Naive thymus-derived CD4-positive, alpha-beta T cell (primary cell): ENCODE measurements around the gene SBF1. TPM values are rescaled to one million over a fixed set of nuclear protein-coding genes. Genes with fewer than 3 reads are reported as not detected.

Experiments used
- ATAC-seq: fragments of 150-1000 bp; cut with Tn5 transposase; 2 replicates; pipeline ENCODE4 v1.10.0; 2021; ENCODE audit warnings: mild to moderate bottlenecking, moderate library complexity
- CTCF ChIA-PET: fragments of 350-600 bp; sonication (Branson Sonifier 250); formaldehyde crosslinking; loops from one replicate; lab custom pipeline; 2021; ENCODE audit warnings: antibody characterized with exemption; lab: Charles Lee
- POLR2A ChIA-PET: fragments of 350-600 bp; sonication (Branson Sonifier 250); formaldehyde crosslinking; loops from one replicate; lab custom pipeline; 2021; ENCODE audit warnings: antibody characterized with exemption, inconsistent platforms; lab: Charles Lee
- DNase-seq, 9 donors: peaks; one replicate each; pipeline versions ENCODE4 v3.0.0 to v3.0.0-alpha.2; 2020 to 2022; ENCODE audit warnings: mixed read lengths in 1 of 9
- H3K27ac ChIP-seq: one replicate; pipeline ENCODE4 v1.7.0; 2013; ENCODE audit warnings: mild to moderate bottlenecking, low read depth, low read length, moderate library complexity
- H3K27me3 ChIP-seq, 2 donors: one replicate each; pipeline ENCODE4 v1.7.0; 2013; ENCODE audit warnings: low read length in 2 of 2, mild to moderate bottlenecking in 2 of 2, moderate library complexity in 2 of 2; ENCODE audit not compliant: control insufficient read depth in 2 of 2, insufficient read depth in 2 of 2
- H3K36me3 ChIP-seq, 3 experiments: 1 replicate in 2 of 3; 2 replicates in 1 of 3; pipeline ENCODE4 v1.7.0; 2013; ENCODE audit warnings: low read length in 3 of 3, mild to moderate bottlenecking in 3 of 3, moderate library complexity in 1 of 3; ENCODE audit not compliant: insufficient read depth in 3 of 3, control insufficient read depth in 2 of 3
- H3K4me1 ChIP-seq, 2 donors: one replicate each; pipeline ENCODE4 v1.7.0; 2013; ENCODE audit warnings: low read length in 2 of 2, mild to moderate bottlenecking in 2 of 2, moderate library complexity in 1 of 2; ENCODE audit not compliant: control insufficient read depth in 2 of 2, insufficient read depth in 2 of 2
- H3K4me3 ChIP-seq: 2 replicates; pipeline ENCODE4 v1.7.0; 2013; ENCODE audit warnings: mild to moderate bottlenecking, low read length
- H3K9me3 ChIP-seq, 3 experiments: 1 replicate in 2 of 3; 2 replicates in 1 of 3; pipeline ENCODE4 v1.7.0; 2013; ENCODE audit warnings: low read length in 3 of 3; ENCODE audit not compliant: control insufficient read depth in 2 of 3
- H3K27ac Mint-ChIP-seq, 9 donors: one replicate each; pipeline ENCODE4 v1.8.0; 2020 to 2022; ENCODE audit warnings: mixed read lengths in 9 of 9, mild to moderate bottlenecking in 8 of 9, moderate library complexity in 5 of 9, inconsistent platforms in 2 of 9
- H3K27me3 Mint-ChIP-seq, 5 donors: one replicate each; pipeline ENCODE4 v1.8.0; 2021 to 2022; ENCODE audit warnings: mixed read lengths in 5 of 5, mild to moderate bottlenecking in 1 of 5
- H3K36me3 Mint-ChIP-seq, 5 donors: one replicate each; pipeline ENCODE4 v1.8.0; 2020 to 2022; ENCODE audit warnings: mixed read lengths in 5 of 5, mild to moderate bottlenecking in 3 of 5, inconsistent platforms in 1 of 5
- H3K4me1 Mint-ChIP-seq, 7 donors: one replicate each; pipeline ENCODE4 v1.8.0; 2020 to 2022; ENCODE audit warnings: mixed read lengths in 7 of 7, mild to moderate bottlenecking in 3 of 7, inconsistent platforms in 1 of 7
- H3K4me3 Mint-ChIP-seq, 10 donors: one replicate each; pipeline ENCODE4 v1.8.0; 2020 to 2022; ENCODE audit warnings: mild to moderate bottlenecking in 10 of 10, mixed read lengths in 10 of 10, moderate library complexity in 6 of 10, inconsistent platforms in 2 of 10
- H3K9me3 Mint-ChIP-seq, 11 donors: one replicate each; pipeline ENCODE4 v1.8.0; 2020 to 2022; ENCODE audit warnings: mixed read lengths in 11 of 11, mild to moderate bottlenecking in 4 of 11, inconsistent platforms in 1 of 11, moderate library complexity in 1 of 11
- intact Hi-C, 2 donors: fragments of 100-400 bp; cut with micrococcal nuclease; formaldehyde crosslinking; loops; one replicate each; pipeline ENCODE4 v1.15.1; 2023
- polyA plus RNA-seq, 2 donors: library from polyadenylated mRNA; unstranded; fragments of 300-500 nt; fragmentation: Illumina TruSeq; gene quantifications; one replicate each; pipeline ENCODE4 v1.2.3, GENCODE V29; 2021
- total RNA-seq, 6 experiments: library from RNA in 5 of 6; stranded (reverse) in 5 of 6; gene quantifications; 1 replicate in 5 of 6; 2 replicates in 1 of 6; pipeline ENCODE4 v1.2.3 and lab custom pipeline; 2021 to 2026

Gene SBF1
- total and polyA plus RNA-seq, 7 experiments from 2014 or later, result 15.2 to 209 (median 170) TPM

DNA sequence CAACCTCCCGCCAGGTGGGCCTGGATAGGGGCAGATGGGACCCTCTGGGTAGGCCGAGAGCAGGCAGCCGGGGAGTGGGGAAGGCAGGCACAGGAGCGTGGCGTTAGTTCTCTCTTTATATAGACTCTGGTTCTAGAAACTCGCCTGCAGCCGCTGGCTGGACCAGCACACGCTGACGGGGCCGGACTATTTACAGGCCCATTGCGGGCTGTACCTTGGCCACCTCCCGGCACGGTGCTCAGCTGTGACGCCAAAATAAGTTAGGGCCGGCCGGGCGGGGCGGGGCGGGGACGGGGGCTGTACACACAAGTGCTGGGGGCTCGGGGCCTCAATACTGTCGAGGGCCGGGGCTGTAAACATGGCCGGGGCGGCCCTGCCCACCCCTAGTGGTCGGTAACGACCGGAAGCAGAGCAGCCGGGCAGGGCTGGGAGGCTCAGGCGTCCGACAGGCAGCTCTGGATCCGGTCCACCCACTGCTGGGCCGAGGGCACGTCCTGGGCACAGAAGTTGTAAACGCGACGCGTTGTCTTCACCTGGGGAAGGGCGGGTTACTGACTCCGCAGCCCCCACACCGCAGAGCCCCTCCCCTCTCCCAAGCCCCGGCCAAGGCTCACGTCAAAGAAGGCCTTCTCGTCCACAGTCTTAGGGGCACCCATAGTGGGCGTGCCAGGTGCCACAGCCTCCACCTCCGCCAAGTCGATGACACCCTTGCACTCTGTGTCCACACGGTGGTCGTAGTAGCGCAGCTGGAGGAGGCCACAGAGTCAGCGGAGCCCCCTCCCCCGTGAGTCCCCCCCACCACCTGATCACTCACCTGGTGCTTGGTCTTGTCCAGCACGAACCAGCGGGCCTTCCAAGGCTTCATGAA is 27.9 kb downstream of the SBF1 start:
- Mint-ChIP-seq H3K27me3 (no peaks in the 10 kb centered on the region), H3K36me3 (peaks cover 6 to 15% (median 8%) of the 10 kb centered on the region in 5 donors), H3K4me1 (peaks cover 2 to 32% (median 19%) of the 10 kb centered on the region in 7 donors), H3K27ac (peak overlapping the region in 2 of 9 donors; percentile 8 to 14), H3K4me3 (no peak overlapping the region), H3K9me3 (peaks cover 0 to 2% (median 0%) of the 10 kb centered on the region in 11 donors)
- Histone ChIP-seq H3K9me3 (no peaks in the 10 kb centered on the region), H3K27ac (no peak overlapping the region), H3K4me1 (peaks cover 9 to 20% of the 10 kb centered on the region in 2 donors), H3K36me3 (peaks cover 4 to 67% (median 6%) of the 10 kb centered on the region in 3 experiments), H3K4me3 (no peak overlapping the region), H3K27me3 (no peaks in the 10 kb centered on the region)
- DNase-seq (peak in 1 of 9 donors; percentile 6), ATAC-seq (no peak)
- ChIA-PET POLR2A (no interaction called here), CTCF (interaction anchor here (0.6 kb wide), 1 partner anchor 59 kb away, joined by 3 read pairs; no protein-coding TSS in a partner anchor)
- intact Hi-C loops, result loop anchor here in 1 of 2 donors (10.0 kb wide), 1 partner anchor 48 kb away; no protein-coding TSS in a partner anchor

DNA sequence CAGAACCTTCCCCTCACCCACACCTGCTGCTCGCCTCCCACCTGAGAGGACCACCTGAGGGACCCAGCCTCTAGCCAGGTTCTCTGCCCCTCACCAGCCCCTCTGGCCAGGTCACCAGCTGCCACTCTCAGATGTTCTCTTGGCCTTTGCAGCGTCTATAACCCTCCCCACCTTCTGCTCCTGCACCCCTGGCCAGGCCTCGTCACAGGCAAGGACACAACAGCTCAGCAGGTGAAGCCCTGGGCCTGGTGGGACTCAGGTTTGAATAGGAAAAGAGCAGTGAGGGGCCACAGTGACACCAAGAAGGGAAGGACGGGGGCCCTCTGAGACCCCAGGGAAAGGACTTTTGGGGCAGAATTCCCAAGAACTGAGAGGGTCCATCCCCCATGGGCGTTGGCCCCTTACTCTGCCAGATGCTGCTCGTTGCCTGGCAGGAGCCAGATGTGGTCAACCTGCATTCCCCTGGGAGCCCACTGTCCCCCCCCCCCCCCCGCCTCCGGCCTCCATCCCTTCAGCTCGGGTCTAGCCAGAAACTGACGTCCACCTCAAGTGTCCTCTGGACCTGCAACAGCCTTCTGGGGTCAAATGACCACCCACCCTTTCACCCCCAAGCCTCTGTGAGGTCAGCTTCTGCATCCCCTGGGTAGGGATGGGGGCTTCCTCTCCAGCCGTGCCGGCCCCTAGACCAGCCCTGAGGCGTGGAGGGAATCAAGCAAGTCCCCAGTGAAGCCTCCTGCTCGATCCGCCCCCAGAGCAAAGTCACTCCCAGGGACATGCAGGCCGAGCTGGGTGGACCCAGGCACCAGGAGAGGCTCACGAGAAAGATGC is 28.7 kb downstream of the SBF1 start:
- Mint-ChIP-seq H3K9me3 (peaks cover 0 to 2% (median 0%) of the 10 kb centered on the region in 11 donors), H3K27ac (peak overlapping the region in 7 of 9 donors; percentile 63 to 88 (median 73)), H3K4me3 (peak overlapping the region in 2 of 10 donors; percentile 14 to 69), H3K4me1 (peaks cover 2 to 32% (median 19%) of the 10 kb centered on the region in 7 donors), H3K36me3 (peaks cover under 1 to 11% (median 6%) of the 10 kb centered on the region in 5 donors), H3K27me3 (no peaks in the 10 kb centered on the region)
- Histone ChIP-seq H3K4me3 (no peak overlapping the region), H3K36me3 (peaks cover 4 to 69% (median 10%) of the 10 kb centered on the region in 3 experiments), H3K27ac (peak overlapping the region; percentile 55), H3K27me3 (no peaks in the 10 kb centered on the region), H3K9me3 (no peaks in the 10 kb centered on the region), H3K4me1 (peaks cover 9 to 20% of the 10 kb centered on the region in 2 donors)
- intact Hi-C loops, result loop anchor here in 1 of 2 donors (2.0 to 10.0 kb wide), 2 partner anchors 25 to 49 kb away; no protein-coding TSS in a partner anchor
- DNase-seq, result peak in 1 of 9 donors; percentile 7
- no peak for ATAC-seq
- ChIA-PET CTCF (interaction anchor here (0.6 kb wide), 1 partner anchor 60 kb away, joined by 3 read pairs; no protein-coding TSS in a partner anchor), POLR2A (interaction anchor here (0.7 kb wide), 2 partner anchors 27 to 52 kb away, joined by 3 to 4 read pairs; no protein-coding TSS in a partner anchor)

DNA sequence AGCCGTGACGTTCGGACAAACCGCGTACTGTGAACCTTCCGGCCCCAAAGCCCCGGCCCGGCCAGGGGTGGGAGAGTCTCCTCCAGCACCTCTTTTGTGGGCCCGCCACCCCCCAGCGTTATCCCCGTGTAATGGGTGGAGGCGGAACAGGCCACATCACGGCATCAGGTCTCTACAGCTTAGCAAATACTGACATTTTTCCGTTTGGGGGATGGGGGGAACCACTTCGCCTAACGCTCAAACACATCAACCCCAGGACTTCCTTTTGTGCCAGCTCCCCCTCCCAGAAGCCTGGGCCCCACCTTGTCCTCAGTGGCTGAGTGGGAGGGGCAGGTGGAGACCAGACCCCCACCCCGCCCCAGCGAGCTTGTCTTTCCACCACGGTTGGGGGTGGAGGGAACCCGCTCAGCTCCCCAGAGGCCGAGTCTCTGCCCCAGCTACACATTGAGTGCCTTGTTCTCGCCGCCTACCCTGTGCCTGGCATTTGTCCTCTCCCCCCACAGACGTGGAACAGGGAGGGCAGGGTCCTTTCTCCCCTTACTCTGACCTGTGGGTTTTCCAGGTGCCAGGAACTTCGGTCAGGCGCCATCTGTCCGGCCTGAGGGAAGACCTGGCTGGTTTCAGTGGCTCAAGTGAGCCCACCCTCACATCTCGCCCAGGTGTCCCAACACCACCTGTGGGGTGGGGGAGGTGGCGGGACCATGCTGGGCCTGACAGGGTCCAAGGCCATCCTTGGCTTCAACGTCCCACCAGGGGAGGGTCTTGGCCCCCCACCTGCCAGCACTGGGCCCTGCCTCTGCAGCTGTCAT is 29.6 kb downstream of the SBF1 start:
- H3K27me3 Mint-ChIP-seq, result no peaks in the 10 kb centered on the region
- intact Hi-C loops, result loop anchor here in 1 of 2 donors (2.0 to 10.0 kb wide), 2 partner anchors 26 to 50 kb away; no protein-coding TSS in a partner anchor
- ChIA-PET POLR2A (interaction anchor here (0.7 to 1.0 kb wide), 2 partner anchors 10 to 28 kb away, joined by 3 to 4 read pairs; no protein-coding TSS in a partner anchor), CTCF (interaction anchor here (0.6 kb wide), 1 partner anchor 34 kb away, joined by 5 read pairs; no protein-coding TSS in a partner anchor)
- Histone ChIP-seq H3K9me3 (no peaks in the 10 kb centered on the region), H3K27me3 (no peaks in the 10 kb centered on the region), H3K4me1 (peaks cover 9 to 20% of the 10 kb centered on the region in 2 donors), H3K27ac (peak overlapping the region; percentile 55), H3K4me3 (no peak overlapping the region), H3K36me3 (peaks cover 4 to 72% (median 10%) of the 10 kb centered on the region in 3 experiments)
- peaks cover 0 to 2% (median 0%) of the 10 kb centered on the region in 11 donors for H3K9me3 Mint-ChIP-seq
- peak overlapping the region in 7 of 10 donors; percentile 7 to 69 (median 14) for H3K4me3 Mint-ChIP-seq
- DNase-seq, result peak in 6 of 9 donors; percentile 28 to 42 (median 32)
- peaks cover 0 to 11% (median 6%) of the 10 kb centered on the region in 5 donors for H3K36me3 Mint-ChIP-seq
- peaks cover 0 to 28% (median 19%) of the 10 kb centered on the region in 7 donors for H3K4me1 Mint-ChIP-seq
- ATAC-seq, result peak; percentile 43
- H3K27ac Mint-ChIP-seq, result peak overlapping the region; percentile 20 to 88 (median 71)

DNA sequence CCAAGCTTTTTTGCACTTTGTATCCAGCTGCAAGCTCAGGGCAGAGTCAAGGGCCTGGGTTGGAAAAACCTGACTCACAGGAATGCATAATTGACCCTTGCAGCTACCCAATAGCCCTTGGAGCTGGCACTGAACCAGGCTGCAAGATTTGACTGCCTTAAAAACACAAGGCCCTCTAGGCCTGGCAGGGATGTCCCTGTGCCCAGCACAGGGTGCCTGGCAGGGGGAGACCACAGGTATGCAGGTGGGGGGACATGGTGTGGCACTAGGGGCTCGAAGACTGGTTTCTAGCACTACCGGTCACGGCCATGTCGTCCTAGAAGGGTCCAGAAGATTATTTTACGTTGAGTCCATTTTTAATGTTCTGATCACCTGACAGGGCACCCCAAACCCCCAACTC is 30.2 kb downstream of the SBF1 start:
- Histone ChIP-seq H3K27me3 (no peaks in the 10 kb centered on the region), H3K4me1 (peaks cover 9 to 20% of the 10 kb centered on the region in 2 donors), H3K9me3 (no peaks in the 10 kb centered on the region), H3K36me3 (peaks cover 4 to 72% (median 16%) of the 10 kb centered on the region in 3 experiments), H3K4me3 (no peak overlapping the region), H3K27ac (peak overlapping the region; percentile 55)
- Mint-ChIP-seq H3K27me3 (no peaks in the 10 kb centered on the region), H3K4me3 (peak overlapping the region in 1 of 10 donors; percentile 69), H3K9me3 (no peaks in the 10 kb centered on the region), H3K27ac (peak overlapping the region in 8 of 9 donors; percentile 32 to 84 (median 68)), H3K36me3 (peaks cover 0 to 8% (median 6%) of the 10 kb centered on the region in 5 donors), H3K4me1 (peaks cover 0 to 25% (median 19%) of the 10 kb centered on the region in 7 donors)
- ATAC-seq, result no peak
- DNase-seq, result no peak
- POLR2A ChIA-PET, result interaction anchor here (1.0 kb wide), 1 partner anchor 9 kb away, joined by 3 read pairs; no protein-coding TSS in a partner anchor
- intact Hi-C loops, result loop anchor here in 1 of 2 donors (2.0 to 10.0 kb wide), 2 partner anchors 26 to 50 kb away; no protein-coding TSS in a partner anchor
- CTCF ChIA-PET, result interaction anchor here (0.6 kb wide), 1 partner anchor 35 kb away, joined by 5 read pairs; no protein-coding TSS in a partner anchor

DNA sequence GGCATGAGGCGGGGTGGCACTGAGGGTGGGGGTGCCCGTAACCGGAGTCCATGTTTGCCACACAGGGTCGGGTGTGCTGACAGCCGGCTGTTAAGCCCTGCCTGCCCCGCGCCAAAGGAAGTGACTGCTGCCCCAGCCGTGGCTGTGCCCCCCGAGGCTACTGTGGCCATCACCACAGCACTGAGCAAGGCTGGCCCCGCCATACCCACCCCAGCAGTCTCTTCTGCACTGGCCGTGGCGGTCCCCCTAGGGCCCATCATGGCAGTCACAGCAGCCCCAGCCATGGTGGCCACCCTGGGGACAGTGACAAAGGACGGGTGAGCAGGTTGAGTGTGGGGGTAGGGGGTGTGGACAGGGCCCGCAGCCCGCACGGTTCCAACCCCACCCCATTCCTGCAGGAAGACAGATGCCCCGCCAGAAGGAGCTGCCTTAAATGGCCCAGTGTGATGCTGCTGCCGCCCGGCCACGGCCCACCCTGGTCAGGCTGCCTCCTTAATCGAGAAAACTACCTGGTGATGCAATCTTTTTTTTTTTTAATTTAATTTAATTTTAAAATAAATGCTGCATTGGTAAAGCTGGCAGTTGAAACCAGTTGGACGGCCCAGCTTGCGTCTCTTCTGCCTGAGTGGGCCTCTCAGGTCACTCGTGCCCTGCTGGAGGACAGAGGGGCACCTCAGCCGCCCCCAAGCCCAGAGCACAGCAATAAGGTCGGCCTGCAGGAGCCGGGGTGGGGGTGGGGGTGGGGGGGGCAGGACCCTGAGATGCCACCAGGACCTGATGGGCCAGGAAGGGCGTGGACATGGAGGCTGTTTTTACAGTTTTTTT is 30.8 kb downstream of the SBF1 start:
- H3K4me1 ChIP-seq, result peaks cover 9 to 17% of the 10 kb centered on the region in 2 donors
- POLR2A ChIA-PET, result interaction anchor here (0.7 kb wide), 1 partner anchor 36 kb away, joined by 3 read pairs; no protein-coding TSS in a partner anchor

More for the DNA sequence above, 30.8 kb downstream of the SBF1 start:
- Histone ChIP-seq H3K4me3 (no peak overlapping the region), H3K27me3 (no peaks in the 10 kb centered on the region), H3K9me3 (no peaks in the 10 kb centered on the region), H3K36me3 (peaks cover 4 to 72% (median 22%) of the 10 kb centered on the region in 3 experiments), H3K27ac (no peak overlapping the region)
- Mint-ChIP-seq H3K4me3 (no peak overlapping the region), H3K36me3 (peaks cover 0 to 6% (median 3%) of the 10 kb centered on the region in 5 donors), H3K4me1 (peaks cover 0 to 21% (median 17%) of the 10 kb centered on the region in 7 donors), H3K9me3 (no peaks in the 10 kb centered on the region), H3K27me3 (no peaks in the 10 kb centered on the region), H3K27ac (peak overlapping the region in 8 of 9 donors; percentile 22 to 78 (median 52))
- DNase-seq (peak in 1 of 9 donors; percentile 5), ATAC-seq (peak; percentile 14)
- intact Hi-C loops, result loop anchor here in 1 of 2 donors (2.0 to 10.0 kb wide), 2 partner anchors 27 to 51 kb away; no protein-coding TSS in a partner anchor
- CTCF ChIA-PET, result interaction anchor here (0.6 kb wide), 1 partner anchor 31 kb away, joined by 3 read pairs; no protein-coding TSS in a partner anchor
